GM19372 (cell line): ENCODE data around the gene TMEM18.

Source experiments
- ATAC-seq: cut with Tn5 transposase; IDR thresholded peaks from one replicate; pipeline ENCODE4 v1.9.1; 2021; ENCODE audit warnings: mild to moderate bottlenecking, low read depth, moderate library complexity; ENCODE audit not compliant: unreplicated experiment

TMEM18 gene

DNA sequence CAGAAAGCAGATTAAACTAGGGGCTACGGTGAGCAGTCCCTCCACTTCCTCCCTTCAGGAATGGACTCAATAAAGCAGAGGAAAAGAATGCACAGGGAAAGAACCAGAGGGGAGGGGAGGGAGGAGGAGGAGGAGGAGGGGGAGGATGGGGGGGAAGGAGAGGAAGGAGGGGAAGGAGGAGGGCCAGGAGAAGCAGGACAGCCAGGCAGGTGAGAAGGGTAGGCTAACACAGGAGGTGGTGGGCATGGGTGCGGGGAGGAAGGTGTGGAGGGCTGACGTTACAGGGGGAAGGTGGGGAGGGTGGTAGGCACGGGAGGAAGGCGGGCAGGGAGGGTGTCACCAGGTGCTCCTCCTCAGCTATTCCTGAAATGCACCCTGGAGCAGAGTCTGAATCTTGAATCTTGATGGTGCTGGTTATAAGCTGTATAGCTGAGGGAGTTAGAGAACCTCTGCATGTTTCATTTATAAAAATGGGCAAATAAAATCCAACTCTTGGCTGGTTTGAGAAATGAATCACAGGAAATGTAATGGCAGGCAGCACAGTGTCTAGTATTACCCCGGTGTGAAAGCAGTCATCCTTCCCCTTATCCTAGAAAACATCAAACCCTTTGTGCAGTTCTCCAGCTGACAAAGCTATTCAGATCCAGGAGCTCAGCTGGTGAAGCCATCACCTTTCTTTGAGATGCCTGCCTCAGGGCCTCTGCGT is 3.4 kb downstream of the TMEM18 start:
- no peak for ATAC-seq

- ATAC-seq: no peak
These were observed 4.2 kb downstream of the TMEM18 start for GRCh38 chr2:673016-673415.

DNA sequence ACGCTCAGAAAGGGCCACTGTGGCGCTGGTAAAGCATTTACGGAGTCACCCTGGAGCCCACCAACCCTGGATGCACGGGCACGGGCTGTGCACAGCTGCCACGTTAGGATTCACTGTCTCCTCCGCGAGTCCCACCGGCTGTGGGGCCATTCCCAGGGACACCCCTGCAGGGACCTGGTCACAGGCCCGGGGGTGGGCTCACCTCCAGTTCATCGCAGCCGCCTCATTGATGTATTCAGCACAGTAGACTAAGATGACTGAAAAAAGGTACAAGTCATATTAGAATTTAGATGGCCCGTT is 4.7 kb downstream of the TMEM18 start:
- no peak for ATAC-seq

- ATAC-seq: no peak
These were observed 5.2 kb downstream of the TMEM18 start for GRCh38 chr2:671787-672605.

DNA sequence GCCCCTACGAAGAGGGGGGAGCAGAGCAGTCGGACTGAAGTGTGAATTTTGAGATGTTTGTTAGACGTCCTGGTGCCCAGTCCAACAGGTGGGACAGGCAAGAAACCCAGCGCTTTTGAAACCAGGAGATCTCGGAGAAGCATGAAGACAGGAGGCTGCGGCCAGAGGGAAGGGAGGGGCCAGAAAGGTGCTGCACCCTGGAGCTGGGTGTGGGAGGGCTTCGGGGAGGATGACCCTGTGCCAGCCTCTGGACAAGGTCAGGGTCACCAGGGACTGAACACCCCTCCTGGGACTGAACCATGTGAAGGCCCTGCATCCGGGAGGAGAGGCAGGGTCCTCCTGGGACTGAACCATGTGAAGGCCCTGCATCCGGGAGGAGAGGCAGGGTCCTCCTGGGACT is 6.1 kb downstream of the TMEM18 start:
- no peak for ATAC-seq

DNA sequence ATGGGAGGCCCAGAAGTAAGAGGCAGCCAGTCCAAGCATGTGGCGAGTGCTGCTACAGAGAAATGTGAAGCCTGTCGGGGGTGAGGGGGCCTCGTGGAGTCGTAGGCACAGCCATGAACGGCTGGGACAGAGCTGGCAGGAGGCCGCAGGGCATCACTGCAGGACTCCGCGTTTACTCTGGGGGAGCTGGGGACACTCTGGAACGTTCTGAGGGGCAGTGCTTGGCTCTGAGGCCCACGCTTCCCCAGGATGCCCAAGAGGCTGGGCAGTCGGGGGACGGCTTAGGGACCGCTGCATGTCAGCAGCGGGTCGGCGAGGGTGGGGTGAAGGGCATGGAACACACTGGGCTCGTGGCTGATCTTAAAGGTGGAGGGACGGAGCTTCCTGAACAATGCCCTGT is 6.6 kb downstream of the TMEM18 start:
- no peak for ATAC-seq

- ATAC-seq: no peak
These were observed 7.9 kb downstream of the TMEM18 start for GRCh38 chr2:669323-669722.

DNA sequence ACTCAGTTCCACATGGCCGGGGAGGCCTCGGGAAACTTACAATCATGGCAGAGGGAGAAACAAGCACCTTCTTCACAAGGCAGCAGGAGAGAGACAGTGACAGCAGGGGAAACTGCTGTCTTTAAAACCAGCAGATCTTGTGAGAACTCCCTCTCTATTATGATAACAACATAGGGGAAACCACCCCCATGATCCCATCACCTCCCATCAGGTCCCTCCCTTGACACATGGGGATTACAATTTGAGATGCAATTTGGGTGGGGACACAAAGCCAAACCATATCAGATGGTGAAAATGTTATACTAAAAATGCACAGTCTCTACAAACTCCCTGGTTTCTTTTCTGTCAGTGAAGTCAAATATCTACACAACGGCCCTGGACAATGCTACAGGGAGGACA is 9.2 kb downstream of the TMEM18 start:
- no peak for ATAC-seq

DNA sequence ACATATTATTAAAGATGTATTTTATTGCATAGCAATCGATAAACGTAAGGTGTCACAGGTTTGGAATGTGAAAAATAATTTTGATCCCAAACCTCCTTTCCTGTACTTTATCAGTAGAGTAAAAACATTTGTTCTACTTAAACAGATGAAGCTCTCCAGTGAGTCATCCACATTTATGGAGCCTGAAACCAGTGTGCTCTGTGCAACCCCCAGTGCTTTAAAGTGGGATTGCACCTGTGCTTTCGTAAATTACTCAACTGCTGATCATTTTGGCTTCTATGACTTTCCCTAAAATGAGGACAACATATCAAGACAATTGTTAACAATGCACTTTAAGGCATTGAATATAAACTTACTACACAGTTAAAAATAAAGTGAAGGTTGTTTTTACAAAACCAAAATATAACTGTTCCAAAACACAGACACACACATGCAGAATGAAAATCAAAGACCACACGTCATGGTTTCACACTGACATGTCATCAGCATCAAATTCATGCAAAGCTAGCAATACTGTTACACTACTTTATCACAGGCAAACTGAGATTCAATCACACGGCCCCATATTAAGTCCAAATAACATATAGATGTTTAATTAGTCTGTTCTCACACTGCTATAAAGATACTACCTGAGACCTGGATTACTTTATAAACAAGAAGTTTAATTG is 9.7 kb downstream of the TMEM18 start:
- no peak for ATAC-seq

GRCh38 chr2:666441-666840 is 10.8 kb downstream of the TMEM18 start:
- no peak for ATAC-seq

GRCh38 chr2:665340-666073 is 11.7 kb downstream of the TMEM18 start:
- ATAC-seq: no peak

DNA sequence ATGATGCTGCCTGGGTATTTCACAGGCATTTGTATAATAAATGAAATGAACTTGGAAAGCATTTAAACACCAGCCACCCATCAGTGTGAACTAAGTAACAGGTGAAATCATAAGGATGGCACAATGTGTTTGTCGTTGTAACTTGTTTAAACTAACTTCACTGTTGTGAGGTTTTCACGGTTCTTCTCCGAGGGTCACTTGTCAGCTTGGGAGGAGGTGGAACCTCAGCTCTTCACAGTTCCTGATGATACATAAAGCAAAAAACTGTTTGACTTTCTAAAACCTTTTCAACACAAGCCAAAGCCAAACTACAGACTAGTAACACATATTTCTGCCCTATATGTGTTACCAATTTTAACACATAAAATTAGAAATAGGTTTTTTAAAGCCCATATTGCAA is 13.1 kb downstream of the TMEM18 start:
- no peak for ATAC-seq

- no peak for ATAC-seq
These were observed 14.0 kb downstream of the TMEM18 start for GRCh38 chr2:663221-663620.

DNA sequence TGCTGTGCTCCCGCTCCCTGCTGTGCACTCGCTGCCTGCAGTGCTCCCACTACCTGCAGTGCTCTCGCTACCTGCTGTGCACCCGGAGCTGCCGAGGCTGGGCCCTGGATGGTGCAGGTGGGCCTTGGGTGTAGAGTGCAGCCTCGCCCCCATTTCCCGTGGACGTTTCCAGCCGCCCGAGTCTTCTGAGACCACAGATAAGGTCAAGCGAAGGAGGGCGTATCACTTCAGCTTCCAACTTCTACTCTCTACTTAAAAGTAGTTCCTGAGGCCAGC is 15.9 kb downstream of the TMEM18 start:
- ATAC-seq: no peak

DNA sequence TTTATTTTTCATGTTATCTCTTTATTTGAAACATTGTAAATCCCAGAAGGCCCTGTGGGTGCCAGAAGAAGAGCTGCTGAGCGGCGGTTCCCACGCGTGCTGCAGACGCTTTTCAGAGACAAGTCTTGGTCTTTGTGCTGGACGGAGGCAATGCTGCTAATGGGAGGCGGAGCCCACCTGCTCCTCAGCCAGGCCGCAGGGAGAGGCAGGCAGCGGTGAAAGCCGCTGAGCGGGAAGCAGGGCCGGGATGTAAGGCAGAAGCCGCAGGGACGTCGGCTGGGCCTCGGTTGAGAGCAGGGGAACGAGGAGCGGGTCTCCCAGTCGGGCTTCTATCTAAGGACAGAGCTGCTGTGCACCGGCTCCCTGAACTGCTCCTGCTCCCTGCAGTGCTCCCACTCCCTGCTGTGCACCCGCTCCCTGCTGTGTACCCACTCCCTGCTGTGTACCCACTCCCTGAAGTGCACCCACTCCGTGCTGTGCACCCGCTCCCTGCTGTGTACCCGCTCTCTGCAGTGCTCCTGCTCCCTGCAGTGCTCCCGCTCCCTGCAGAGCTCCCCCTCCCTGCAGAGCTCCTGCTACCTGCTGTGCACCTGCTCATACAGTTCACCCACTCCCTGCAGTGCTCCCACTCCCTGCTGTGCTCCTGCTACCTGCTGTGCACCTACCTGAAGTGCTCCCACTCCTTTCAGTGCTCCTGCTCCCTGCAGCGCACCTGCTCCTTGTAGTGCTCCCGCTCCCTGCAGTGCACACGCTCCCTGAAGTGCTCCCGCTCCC is 16.4 kb downstream of the TMEM18 start:
- ATAC-seq: no peak

DNA sequence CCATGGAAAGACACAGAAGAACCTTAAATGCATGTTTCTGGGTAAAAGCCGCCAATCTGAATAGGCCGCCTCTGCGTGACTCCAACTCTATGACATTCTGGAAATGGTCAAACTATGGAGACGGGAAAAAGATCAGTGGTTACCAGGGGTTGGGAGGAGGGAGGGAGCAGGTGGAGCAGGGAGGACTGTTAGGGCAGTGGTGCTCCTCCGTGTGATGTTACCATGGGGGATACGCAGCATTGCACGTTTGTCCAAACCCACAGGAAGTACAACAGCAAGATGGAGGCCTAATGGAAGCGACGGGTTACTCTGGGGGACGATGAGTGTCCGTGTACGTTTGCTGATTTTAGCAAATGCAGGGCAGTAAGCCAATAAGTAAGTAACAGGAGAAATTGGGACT is 17.2 kb downstream of the TMEM18 start:
- ATAC-seq: no peak

GRCh38 chr2:658426-658825 is 18.8 kb downstream of the TMEM18 start:
- ATAC-seq: no peak

GRCh38 chr2:657766-658165 is 19.4 kb downstream of the TMEM18 start:
- no peak for ATAC-seq

GRCh38 chr2:656676-657075 is 20.5 kb downstream of the TMEM18 start:
- ATAC-seq: no peak

GRCh38 chr2:655626-656025 is 21.6 kb downstream of the TMEM18 start:
- no peak for ATAC-seq

DNA sequence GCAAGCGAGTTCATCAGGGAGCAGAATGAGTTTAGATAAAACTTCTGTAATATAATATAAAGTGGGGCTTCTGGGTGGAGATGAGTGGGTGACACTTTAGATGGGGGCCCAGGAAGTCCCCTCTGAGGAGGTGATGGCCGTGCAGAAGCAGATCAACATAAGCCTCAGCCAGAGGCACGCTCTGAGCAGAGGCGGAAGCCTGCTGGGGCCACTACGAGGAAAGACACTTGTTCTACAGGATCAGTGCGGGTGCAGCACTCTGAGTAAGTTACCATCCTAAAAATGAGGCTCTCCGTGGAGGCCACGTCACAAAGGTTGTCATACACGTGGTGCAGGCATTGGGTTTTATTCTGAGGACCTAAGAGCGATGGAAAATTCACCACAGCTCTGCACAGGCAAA is 22.3 kb downstream of the TMEM18 start:
- ATAC-seq: no peak
